ENCODE data around the gene GRAMD4.

GRAMD4 gene

GRCh38 chr22:46625113-46625842, 5.1 kb downstream of the GRAMD4 start:
- peaks cover 0 to 6% of the 10 kb centered on the region in 2 donors for H3K36me3 ChIP-seq (ENCODE audit: control insufficient read depth in 2 of 2, insufficient read depth in 2 of 2, low read length in 2 of 2)
- H3K9me3 ChIP-seq (ENCODE audit: control insufficient read depth in 2 of 2, low read length in 2 of 2): no peaks in the 10 kb centered on the region
- no peaks in the 10 kb centered on the region for H3K27me3 ChIP-seq (ENCODE audit: control insufficient read depth in 1 of 2, insufficient read depth in 2 of 2, low read length in 2 of 2)
- H3K27ac ChIP-seq (ENCODE audit: low read length): no peak overlapping the region
- no peak overlapping the region for H3K4me3 ChIP-seq (ENCODE audit: low read length in 2 of 2)
- peaks cover 5% of the 10 kb centered on the region for H3K4me1 ChIP-seq (ENCODE audit: control insufficient read depth, insufficient read depth, low read length)
- H3K9ac ChIP-seq (ENCODE audit: low read length in 2 of 2): no peak overlapping the region

- Histone ChIP-seq H3K4me1 (ENCODE audit: control insufficient read depth, insufficient read depth, low read length) (peaks cover 5% of the 10 kb centered on the region), H3K4me3 (ENCODE audit: low read length in 2 of 2) (no peak overlapping the region), H3K9me3 (ENCODE audit: control insufficient read depth in 2 of 2, low read length in 2 of 2) (no peaks in the 10 kb centered on the region), H3K36me3 (ENCODE audit: control insufficient read depth in 2 of 2, insufficient read depth in 2 of 2, low read length in 2 of 2) (peaks cover 0 to 8% of the 10 kb centered on the region in 2 donors), H3K27me3 (ENCODE audit: control insufficient read depth in 1 of 2, insufficient read depth in 2 of 2, low read length in 2 of 2) (no peaks in the 10 kb centered on the region), H3K9ac (ENCODE audit: low read length in 2 of 2) (no peak overlapping the region), H3K27ac (ENCODE audit: low read length) (no peak overlapping the region)
Measured at GRCh38 chr22:46625843-46626349, 5.7 kb downstream of the GRAMD4 start.

- Histone ChIP-seq H3K4me1 (ENCODE audit: control insufficient read depth, insufficient read depth, low read length) (peaks cover 5% of the 10 kb centered on the region), H3K27ac (ENCODE audit: low read length) (no peak overlapping the region), H3K9me3 (ENCODE audit: control insufficient read depth in 2 of 2, low read length in 2 of 2) (no peaks in the 10 kb centered on the region), H3K9ac (ENCODE audit: low read length in 2 of 2) (no peak overlapping the region), H3K4me3 (ENCODE audit: low read length in 2 of 2) (no peak overlapping the region), H3K36me3 (ENCODE audit: control insufficient read depth in 2 of 2, insufficient read depth in 2 of 2, low read length in 2 of 2) (peaks cover 0 to 8% of the 10 kb centered on the region in 2 donors), H3K27me3 (ENCODE audit: control insufficient read depth in 1 of 2, insufficient read depth in 2 of 2, low read length in 2 of 2) (no peaks in the 10 kb centered on the region)
Measured at GRCh38 chr22:46626356-46626755, 6.2 kb downstream of the GRAMD4 start.

GRCh38 chr22:46626911-46627805, 7.0 kb downstream of the GRAMD4 start:
- peaks cover 2% of the 10 kb centered on the region for H3K4me1 ChIP-seq (ENCODE audit: control insufficient read depth, insufficient read depth, low read length)
- H3K9me3 ChIP-seq (ENCODE audit: control insufficient read depth in 2 of 2, low read length in 2 of 2): no peaks in the 10 kb centered on the region
- H3K27ac ChIP-seq (ENCODE audit: low read length): no peak overlapping the region
- no peaks in the 10 kb centered on the region for H3K27me3 ChIP-seq (ENCODE audit: control insufficient read depth in 1 of 2, insufficient read depth in 2 of 2, low read length in 2 of 2)
- H3K36me3 ChIP-seq (ENCODE audit: control insufficient read depth in 2 of 2, insufficient read depth in 2 of 2, low read length in 2 of 2): peaks cover 0 to 8% of the 10 kb centered on the region in 2 donors
- no peak overlapping the region for H3K4me3 ChIP-seq (ENCODE audit: low read length in 2 of 2)
- H3K9ac ChIP-seq (ENCODE audit: low read length in 2 of 2): no peak overlapping the region

DNA sequence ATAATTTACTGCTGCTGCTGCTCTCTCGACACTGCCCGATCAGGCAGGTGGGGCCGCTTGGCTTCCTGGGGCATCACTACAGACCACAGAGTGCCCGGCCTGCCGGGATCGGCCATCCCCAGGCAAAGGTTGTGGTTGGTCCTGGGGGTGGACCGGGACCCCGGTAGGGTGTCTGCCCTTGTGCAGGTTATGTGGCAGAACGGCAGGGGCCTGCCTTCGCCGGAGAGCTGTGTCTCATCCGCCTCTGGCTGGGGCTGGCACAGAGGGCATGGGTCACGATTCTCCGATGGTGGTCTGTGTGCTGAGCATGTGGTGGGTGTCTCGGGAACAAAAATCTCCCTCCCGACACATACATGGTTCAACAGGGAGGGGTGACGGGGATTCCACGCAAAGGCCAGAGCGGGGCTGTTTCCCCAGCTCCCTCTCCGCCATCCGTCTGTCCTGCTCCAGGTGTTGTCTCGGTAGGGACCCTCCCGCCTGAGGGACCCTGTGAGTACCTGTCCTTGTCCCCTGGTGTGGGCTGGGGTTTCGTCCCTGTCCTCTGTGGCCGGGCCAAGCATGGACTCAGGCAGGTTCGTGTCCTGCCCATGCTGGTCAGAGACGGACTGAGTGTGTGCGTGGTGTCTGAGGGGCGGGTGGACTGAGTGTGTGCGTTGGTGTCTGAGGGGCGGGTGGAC, 7.8 kb downstream of the GRAMD4 start:
- Histone ChIP-seq H3K4me1 (ENCODE audit: control insufficient read depth, insufficient read depth, low read length) (peaks cover 2% of the 10 kb centered on the region), H3K27me3 (ENCODE audit: control insufficient read depth in 1 of 2, insufficient read depth in 2 of 2, low read length in 2 of 2) (no peaks in the 10 kb centered on the region), H3K9ac (ENCODE audit: low read length in 2 of 2) (no peak overlapping the region), H3K36me3 (ENCODE audit: control insufficient read depth in 2 of 2, insufficient read depth in 2 of 2, low read length in 2 of 2) (peaks cover 0 to 8% of the 10 kb centered on the region in 2 donors), H3K4me3 (ENCODE audit: low read length in 2 of 2) (no peak overlapping the region), H3K9me3 (ENCODE audit: control insufficient read depth in 2 of 2, low read length in 2 of 2) (no peaks in the 10 kb centered on the region), H3K27ac (ENCODE audit: low read length) (no peak overlapping the region)

DNA sequence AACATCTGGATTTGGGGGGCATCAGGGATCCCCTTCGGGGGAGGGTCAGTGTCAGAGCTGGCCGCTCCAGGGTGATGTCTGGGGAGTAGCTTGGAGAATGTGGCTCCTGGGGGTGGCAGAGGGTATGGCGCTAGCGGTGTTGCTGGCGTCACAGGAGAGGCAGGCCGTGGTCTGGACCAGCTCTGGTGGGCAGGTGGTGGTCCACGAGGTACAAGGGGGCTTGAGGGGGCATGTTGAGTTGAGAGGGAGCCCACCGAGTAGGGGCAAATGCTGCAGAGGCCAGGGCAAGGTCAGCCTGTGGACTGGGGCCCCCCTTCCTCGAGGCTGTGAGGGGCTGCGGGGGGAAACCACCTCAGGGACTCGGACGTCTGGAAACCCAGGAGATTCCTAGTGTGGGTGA, 8.6 kb downstream of the GRAMD4 start:
- Histone ChIP-seq H3K36me3 (ENCODE audit: control insufficient read depth in 2 of 2, insufficient read depth in 2 of 2, low read length in 2 of 2) (peaks cover 0 to 8% of the 10 kb centered on the region in 2 donors), H3K4me3 (ENCODE audit: low read length in 2 of 2) (no peak overlapping the region), H3K27me3 (ENCODE audit: control insufficient read depth in 1 of 2, insufficient read depth in 2 of 2, low read length in 2 of 2) (no peaks in the 10 kb centered on the region), H3K9me3 (ENCODE audit: control insufficient read depth in 2 of 2, low read length in 2 of 2) (no peaks in the 10 kb centered on the region), H3K4me1 (ENCODE audit: control insufficient read depth, insufficient read depth, low read length) (peaks cover 2% of the 10 kb centered on the region), H3K27ac (ENCODE audit: low read length) (no peak overlapping the region), H3K9ac (ENCODE audit: low read length in 2 of 2) (no peak overlapping the region)

DNA sequence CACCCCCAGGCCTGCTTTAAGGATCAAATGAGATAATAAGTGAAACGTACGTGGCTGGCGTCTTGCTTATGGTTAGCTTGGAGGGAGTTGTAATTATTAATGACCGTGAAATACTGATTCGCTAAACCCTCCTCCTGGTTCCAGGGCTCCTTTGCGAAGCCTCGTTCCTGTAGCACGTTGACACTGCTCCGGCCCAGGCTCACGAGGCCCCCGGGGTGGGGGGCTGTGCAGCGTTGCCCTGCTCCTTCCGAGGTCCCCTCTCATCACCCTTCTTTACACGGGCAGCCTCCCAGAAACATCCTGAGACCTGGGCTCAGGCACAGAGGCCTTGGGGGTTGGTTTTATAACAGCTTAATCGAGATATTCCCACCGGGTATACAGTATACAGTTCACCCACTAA, 9.1 kb downstream of the GRAMD4 start:
- peaks cover 2% of the 10 kb centered on the region for H3K4me1 ChIP-seq (ENCODE audit: control insufficient read depth, insufficient read depth, low read length)
- H3K27me3 ChIP-seq (ENCODE audit: control insufficient read depth in 1 of 2, insufficient read depth in 2 of 2, low read length in 2 of 2): no peaks in the 10 kb centered on the region
- peaks cover 0 to 8% of the 10 kb centered on the region in 2 donors for H3K36me3 ChIP-seq (ENCODE audit: control insufficient read depth in 2 of 2, insufficient read depth in 2 of 2, low read length in 2 of 2)
- no peak overlapping the region for H3K9ac ChIP-seq (ENCODE audit: low read length in 2 of 2)
- no peak overlapping the region for H3K4me3 ChIP-seq (ENCODE audit: low read length in 2 of 2)
- no peaks in the 10 kb centered on the region for H3K9me3 ChIP-seq (ENCODE audit: control insufficient read depth in 2 of 2, low read length in 2 of 2)
- no peak overlapping the region for H3K27ac ChIP-seq (ENCODE audit: low read length)

DNA sequence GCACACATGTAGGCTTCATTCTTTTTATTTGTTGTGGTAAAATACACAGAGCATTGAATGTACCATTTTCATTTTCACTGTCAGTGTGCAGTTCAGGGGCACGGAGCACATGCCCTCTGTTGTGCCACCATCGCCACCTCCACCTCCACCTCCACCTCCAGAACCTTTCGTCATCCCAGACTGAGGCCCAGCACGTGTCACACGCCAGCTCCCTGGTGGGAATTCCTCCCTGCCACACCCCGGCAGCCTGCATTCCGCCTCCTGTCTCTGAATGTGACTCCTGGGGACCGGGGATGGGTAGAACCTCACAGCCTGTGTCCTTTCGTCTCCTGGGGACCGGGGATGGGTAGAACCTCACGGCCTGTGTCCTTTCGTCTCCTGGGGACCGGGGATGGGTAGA, 10.9 kb downstream of the GRAMD4 start:
- Histone ChIP-seq H3K9ac (ENCODE audit: low read length in 2 of 2) (no peak overlapping the region), H3K36me3 (ENCODE audit: control insufficient read depth in 2 of 2, insufficient read depth in 2 of 2, low read length in 2 of 2) (peaks cover 0 to 8% of the 10 kb centered on the region in 2 donors), H3K27ac (ENCODE audit: low read length) (no peak overlapping the region), H3K9me3 (ENCODE audit: control insufficient read depth in 2 of 2, low read length in 2 of 2) (no peaks in the 10 kb centered on the region), H3K27me3 (ENCODE audit: control insufficient read depth in 1 of 2, insufficient read depth in 2 of 2, low read length in 2 of 2) (no peaks in the 10 kb centered on the region), H3K4me3 (ENCODE audit: low read length in 2 of 2) (no peak overlapping the region), H3K4me1 (ENCODE audit: control insufficient read depth, insufficient read depth, low read length) (no peaks in the 10 kb centered on the region)

DNA sequence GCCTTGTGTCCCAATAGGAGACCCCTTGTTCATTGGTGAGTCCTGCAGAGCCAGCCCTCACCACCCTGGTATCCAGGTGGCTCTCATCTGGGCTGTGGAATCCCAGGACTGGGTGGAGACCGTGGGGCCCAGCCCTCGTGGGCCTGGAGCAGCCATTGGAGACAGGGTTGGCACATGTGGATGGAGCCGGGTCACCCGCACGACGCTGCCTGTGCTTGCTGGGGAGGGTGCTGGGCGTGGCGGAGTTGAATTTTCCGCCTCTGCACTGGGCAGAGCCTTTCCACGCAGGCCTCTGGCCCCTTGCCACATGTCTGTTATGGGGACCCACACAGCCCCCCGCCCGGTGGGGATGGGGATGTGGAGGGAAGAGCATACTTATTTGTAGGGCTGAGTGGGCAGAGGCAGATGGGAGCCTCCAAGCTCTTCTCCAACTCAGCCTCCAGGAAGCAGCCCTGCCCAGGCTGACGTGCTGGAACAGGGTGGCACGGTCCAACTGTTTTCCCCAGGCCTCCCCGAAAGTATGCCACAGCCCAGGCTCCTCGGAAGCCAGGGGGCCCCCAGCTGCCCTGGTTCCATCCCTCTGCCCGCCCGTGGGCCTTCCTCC, 12.6 kb downstream of the GRAMD4 start:
- H3K36me3 ChIP-seq (ENCODE audit: control insufficient read depth in 2 of 2, insufficient read depth in 2 of 2, low read length in 2 of 2): peaks cover 0 to 2% of the 10 kb centered on the region in 2 donors
- H3K27ac ChIP-seq (ENCODE audit: low read length): no peak overlapping the region
- no peaks in the 10 kb centered on the region for H3K27me3 ChIP-seq (ENCODE audit: control insufficient read depth in 1 of 2, insufficient read depth in 2 of 2, low read length in 2 of 2)
- H3K4me3 ChIP-seq (ENCODE audit: low read length in 2 of 2): no peak overlapping the region
- no peak overlapping the region for H3K9ac ChIP-seq (ENCODE audit: low read length in 2 of 2)
- H3K4me1 ChIP-seq (ENCODE audit: control insufficient read depth, insufficient read depth, low read length): no peaks in the 10 kb centered on the region
- no peaks in the 10 kb centered on the region for H3K9me3 ChIP-seq (ENCODE audit: control insufficient read depth in 2 of 2, low read length in 2 of 2)

GRCh38 chr22:46633334-46633890, 13.2 kb downstream of the GRAMD4 start:
- peaks cover 0 to 2% of the 10 kb centered on the region in 2 donors for H3K36me3 ChIP-seq (ENCODE audit: control insufficient read depth in 2 of 2, insufficient read depth in 2 of 2, low read length in 2 of 2)
- no peak overlapping the region for H3K27ac ChIP-seq (ENCODE audit: low read length)
- H3K9me3 ChIP-seq (ENCODE audit: control insufficient read depth in 2 of 2, low read length in 2 of 2): no peaks in the 10 kb centered on the region
- H3K4me3 ChIP-seq (ENCODE audit: low read length in 2 of 2): no peak overlapping the region
- no peaks in the 10 kb centered on the region for H3K4me1 ChIP-seq (ENCODE audit: control insufficient read depth, insufficient read depth, low read length)
- H3K27me3 ChIP-seq (ENCODE audit: control insufficient read depth in 1 of 2, insufficient read depth in 2 of 2, low read length in 2 of 2): no peaks in the 10 kb centered on the region
- no peak overlapping the region for H3K9ac ChIP-seq (ENCODE audit: low read length in 2 of 2)
